Stimulated activated CD4-positive, alpha-beta T cell treated with anti-CD3 and anti-CD28 coated beads, Interleukin-15, amount 100 ng/mL, for 24 hours (primary cell): ENCODE results near the gene TRIP4.

Experiments used
- DNase-seq: peaks from one replicate; pipeline ENCODE4 v3.0.0-alpha.2; 2020

The TRIP4 gene

DNA sequence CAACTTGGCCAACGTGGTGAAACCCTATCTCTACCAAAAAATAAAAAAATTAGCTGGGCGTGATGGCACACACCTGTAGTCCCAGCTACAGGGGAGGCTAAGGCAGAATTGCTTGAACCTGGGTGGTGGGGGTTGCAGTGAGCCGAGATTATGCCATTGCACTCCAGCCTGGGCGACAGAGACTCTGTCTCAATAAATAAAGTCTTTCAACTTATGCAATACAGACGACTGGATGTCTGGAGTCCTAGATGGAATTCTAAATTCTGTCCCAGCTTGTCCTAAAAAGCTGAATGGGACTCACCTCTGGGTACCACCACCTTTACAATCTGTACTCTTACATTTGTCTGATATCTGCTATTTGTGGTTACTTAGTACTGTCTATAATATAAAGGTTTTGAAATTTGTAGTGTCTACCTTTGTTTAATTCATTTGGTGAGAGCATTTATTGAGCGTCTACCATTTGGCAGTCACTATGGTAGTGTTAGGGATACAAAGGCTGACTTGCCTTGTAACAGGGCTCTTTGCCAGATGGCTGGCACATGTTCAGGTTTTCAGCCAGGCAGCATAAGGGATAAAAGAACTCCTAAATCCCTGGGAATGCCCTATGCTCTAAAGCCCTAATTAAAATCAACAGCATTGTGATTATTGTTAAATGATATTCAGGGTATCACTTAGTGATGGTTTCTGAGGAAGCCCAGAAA lies 65.5 kb downstream of the TRIP4 start:
- DNase-seq = no peak

DNA sequence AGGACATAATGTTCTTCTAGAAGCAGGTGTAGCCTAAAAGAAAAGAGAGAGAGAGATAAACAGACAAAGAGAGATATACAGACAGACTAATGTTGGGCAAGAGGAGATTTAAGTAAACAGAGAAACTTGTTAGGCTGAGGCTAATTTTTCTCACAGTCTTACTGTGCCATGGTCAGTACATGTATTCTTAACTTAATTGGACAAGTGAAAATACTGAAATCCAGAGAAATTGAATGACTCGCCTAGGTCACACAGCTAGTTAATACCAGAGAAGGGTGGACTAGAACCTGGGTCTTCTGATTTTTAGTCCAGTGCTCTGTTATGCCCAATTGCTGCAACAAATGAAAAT lies 66.0 kb downstream of the TRIP4 start:
- DNase-seq = no peak

DNA sequence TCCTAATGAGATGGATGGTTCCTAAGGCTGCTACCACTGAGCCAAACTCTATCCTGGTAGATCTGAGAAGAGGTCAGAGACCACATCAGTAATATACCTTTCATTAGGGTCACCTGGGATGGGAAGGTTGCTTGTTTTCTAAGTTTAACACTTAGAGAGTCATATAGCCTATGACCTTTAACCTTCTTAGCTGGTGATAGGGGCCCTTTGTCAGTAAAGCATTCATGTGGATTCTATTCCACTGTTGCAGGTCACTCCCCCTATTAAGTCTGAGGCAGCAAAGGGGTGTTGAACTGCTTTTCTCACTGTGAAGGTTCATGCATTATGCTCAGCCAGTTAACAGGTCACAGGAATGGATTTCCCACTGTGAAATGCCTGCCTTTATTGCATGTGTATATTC lies 66.6 kb downstream of the TRIP4 start:
- no peak for DNase-seq

DNA sequence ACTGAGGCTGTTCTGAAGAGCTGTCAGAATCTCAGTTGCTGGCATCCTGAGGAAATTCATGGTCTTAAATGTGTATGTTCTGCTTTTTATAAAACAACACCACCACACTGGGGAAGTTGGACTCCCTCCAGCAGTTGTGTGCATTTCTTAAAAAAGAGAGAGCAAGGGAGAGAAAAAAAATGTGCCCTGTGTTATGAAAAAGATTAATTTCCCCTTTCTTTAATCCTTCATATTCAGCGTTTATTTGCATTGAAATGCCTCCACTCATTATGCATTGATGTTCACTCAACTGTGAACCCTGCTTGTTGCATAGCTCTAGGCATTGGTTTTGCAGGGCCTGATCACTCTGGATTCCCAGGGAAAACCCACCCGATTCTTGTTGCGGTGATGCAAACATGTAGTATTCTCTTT lies 68.3 kb downstream of the TRIP4 start:
- no peak for DNase-seq

DNA sequence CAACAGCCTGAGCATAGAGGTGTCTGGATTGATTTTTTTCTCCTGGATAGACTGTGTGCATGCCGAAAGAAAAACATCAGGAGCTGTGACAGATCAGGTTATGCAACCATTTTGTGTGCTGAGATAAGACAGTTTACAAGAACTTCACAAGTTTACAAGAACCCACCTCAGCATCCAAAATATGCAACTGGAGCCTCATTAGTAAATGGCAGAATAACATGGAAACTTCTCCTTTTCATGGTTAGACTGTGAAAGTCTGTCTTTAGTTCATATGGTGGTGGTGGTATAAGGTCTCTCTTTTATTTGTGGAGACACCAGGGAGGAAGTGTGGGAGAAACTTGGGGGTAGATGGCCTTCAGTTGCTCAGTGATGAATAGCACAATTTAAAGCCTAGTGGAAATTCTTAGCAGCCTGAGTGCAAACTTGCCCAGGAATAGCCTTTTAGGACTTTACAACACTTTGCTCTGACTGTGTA lies 69.0 kb downstream of the TRIP4 start:
- DNase-seq = no peak

DNA sequence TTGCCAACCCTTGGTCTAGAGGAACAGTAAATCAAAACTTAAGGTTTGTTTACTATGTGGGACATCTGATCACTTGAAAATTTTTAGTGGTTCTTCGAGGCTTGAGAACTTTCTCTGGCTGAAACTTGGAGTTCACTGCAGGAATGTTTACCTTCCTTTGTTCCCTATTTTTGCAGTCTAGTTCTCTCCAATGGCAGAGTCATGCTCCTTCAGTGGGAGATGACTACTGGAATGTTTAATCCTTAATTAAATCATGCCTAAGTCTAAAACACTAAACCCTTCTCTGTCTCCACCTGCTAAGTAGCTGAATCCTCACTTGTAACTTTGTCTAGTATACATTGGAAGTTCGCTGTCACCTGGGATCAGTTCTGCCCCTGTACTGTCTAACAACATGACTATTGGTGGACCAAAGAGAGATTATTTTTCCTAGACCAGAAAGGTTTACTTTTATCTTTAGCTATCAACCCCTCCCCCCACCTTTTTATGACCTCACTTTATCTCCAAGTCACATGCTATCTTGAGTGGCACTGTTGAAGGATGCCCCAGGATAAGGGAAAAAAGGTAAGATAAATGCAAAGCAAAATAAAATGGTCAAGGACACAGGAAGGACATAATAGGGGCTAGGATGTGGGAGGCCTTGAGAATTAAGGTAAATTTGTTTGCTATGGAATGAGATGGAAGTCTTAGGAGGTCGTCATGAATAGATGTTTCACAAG lies 71.6 kb downstream of the TRIP4 start:
- no peak for DNase-seq

DNA sequence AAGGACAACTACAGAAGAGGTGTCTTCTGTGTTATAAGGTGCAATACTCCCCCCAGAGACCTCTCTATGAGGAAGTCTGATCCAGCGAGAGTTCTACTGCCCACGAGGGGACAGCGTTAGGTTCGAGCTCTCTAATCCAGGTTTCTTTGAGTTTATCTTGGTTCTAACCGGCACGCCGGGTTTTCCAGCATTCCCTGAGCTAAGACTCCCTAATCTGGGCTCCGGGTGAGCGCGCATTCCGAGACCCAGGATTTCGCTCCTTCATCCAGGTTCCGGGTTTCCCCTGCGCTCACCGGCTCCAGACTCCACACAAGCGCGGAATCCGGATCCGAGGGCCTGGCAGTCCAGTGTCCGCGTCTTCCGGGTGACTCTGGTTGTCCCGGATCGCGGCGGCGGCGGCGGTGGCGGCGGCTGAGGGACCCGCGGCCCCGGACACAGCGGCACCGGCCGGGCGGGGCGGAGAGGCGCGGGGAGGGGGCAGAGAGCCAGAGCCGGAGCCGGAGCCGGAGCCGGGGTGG lies 72.6 kb downstream of the TRIP4 start, which contains the start of gene ZNF609:
Gene ZNF609 (plus strand): TSS at position 373 of the 518 bp plus-strand sequence. CDS start 38,842 bp downstream, outside the sequence.
- DNase-seq = peak; percentile 93

DNA sequence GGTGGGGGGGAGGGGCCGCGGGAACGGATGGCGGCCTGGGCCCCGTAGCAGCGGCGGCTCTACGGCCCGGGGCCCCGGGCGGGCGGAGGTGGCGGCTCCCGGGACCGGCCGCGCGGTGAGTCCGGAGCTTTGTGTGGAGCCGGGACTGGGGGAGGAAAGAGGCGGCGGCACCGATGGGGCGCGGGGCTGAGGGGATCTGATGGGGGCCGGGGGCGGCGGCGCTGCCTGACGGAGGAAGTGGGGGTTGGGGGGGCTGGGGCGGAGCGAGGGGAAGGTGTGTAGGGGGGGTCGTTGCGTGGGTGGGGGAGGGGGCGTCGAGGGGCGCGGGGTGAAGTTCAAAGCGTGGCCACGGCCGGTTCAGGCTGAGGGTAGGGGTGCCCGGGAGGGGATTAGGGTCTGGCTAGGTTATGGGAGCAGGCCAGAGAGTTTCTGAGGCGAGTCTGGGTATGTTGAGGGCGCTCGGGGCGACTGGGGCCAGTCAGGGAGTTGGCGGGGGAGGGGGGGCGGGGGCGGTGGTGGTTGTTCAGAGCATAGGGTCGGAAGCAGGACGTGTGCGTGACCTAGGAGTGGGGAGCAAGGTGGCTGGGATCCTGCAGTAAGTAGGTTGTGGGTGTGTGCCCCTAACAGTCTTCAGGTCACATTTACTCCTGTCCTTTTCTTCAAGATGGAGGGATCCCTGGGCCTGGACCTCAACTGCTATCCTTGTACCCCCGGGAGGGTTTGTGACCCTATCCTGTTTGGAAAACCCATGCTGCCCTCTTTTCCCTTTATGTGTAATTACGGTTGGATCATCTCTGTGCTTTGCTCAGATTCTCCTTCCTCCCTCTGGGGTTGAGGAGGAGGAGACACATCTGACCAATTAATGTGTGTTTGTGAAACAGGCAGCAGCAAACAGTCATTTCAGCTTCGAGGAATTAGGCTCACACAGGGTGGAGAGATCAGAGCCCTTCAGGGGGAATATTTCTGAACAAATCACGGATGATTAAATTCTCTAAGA lies 73.4 kb downstream of the TRIP4 start:
- DNase-seq = peak; percentile 48

DNA sequence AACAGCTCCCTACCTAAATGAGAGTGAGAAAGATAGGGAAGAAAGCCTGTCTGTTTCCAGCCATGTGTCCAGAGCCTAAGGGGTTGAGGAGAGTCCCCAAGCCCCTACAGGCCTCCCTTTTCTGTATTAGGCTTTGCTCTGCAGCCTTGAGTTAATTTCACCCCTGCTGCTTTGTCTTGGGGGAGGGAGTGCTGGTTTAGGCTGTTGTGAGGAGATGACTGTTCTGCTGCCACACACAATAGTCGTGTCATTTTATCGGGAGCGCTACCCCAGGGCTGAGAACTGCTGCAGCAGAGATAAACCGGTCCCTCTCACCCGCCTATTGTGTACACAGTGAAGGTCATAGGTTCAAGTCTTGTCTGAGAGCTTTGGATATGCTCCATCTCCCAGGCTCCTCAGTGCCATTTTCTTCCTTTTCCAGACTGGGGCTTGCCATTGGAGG lies 74.1 kb downstream of the TRIP4 start:
- DNase-seq = peak; percentile 39

DNA sequence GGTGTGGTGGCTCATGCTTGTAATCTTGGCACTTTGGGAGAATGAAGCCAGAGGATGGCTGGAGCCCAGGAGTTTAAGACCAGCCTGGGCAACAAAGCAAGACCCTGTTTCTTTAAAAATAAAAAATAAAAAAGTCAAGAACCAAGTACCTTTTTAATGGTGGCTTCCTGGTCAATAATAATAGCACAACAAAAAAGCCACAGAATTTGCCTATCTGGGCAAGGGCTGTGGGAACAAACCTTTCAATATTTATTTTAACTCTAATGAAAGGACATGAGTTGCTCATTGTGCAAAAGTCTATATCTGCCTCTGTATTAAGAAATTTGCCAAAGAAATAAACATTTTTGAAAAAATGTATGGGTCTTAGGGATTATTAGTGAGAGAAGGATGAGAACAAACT lies 74.9 kb downstream of the TRIP4 start:
- no peak for DNase-seq

DNA sequence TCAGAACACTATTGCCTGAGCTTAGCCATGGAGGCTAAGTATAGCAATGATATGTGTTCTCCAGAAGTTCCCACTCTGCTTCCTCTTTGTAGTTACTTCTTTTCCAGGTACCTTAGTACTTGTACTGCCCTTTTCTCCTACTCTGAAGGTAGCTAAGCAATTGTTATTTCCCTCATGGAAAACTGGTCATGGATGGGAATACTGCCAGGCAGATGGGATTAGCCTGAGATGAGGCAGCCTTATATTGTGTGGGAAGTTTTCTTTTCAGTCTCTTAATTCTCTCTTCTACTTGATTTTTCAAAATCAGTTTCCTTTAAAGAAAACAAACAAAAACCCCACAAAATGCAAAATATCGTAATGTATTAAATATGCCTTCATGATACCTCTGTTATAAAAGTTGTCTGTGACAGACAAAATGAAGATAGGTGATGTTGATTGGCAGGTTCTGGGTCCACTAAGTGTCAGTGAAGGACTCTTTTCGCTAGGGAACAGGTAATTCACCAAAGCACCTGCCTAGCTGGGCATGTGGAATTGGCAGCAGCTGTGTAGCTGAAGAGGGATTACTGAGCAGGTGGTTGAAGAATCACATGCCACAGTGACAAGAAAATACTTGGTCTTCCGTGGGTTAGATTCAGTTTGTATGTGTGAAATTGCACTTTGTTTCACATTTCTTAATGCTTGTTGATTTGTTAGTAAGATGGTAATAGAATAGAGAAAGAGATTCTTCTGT lies 76.8 kb downstream of the TRIP4 start:
- DNase-seq = no peak

DNA sequence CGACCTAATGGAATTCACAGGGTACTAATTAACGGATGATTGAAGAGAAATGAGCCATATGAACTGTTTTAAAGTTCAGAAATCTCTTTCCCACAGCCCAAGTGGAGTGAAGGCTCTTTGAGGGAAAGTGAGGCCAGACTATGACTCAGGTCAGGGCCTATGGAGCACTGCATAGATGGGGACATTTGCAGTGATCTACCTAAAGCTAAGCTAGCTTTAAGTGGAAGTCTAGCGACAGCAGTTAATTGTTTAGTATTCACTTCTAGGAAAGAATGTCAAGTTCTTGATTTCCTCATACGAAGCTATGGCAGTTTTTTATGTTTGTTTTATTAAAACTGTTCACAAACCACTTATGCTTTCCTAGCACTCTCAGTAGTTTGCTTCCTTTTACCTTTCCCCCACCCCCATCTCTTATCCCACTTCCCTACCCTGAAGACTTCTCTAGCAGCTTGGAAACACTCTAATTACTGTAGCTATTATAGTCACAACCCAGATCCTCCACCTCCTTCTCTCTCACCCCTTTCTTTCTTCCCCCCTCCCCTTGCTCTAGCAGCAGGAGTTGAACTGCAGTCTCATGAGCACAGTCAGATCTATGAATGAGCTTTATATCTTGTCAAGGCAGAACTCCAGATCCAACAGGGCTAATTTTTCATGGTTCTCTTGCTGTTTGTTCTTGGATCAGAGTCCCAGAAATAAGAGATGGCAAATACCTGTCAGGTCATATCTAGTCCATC lies 78.9 kb downstream of the TRIP4 start:
- no peak for DNase-seq

DNA sequence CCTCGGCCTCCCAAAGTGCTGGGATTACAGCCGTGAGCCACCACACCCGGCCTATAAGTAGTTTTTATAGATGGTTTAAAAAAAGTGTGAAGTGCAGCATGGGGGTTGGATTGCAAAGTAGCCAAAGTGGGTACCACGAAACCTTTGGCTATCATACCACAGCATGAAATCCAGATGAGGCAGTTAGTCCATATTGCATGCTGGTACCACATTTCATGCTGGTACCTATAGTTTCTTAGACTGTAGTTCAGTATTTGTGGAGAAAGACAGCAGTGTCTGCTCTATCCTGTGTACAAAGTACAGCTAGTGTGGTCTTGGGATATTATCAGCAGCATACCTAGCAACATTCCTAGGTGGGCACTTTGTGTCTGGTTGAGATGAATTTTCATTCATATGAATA lies 84.5 kb downstream of the TRIP4 start:
- DNase-seq = no peak

DNA sequence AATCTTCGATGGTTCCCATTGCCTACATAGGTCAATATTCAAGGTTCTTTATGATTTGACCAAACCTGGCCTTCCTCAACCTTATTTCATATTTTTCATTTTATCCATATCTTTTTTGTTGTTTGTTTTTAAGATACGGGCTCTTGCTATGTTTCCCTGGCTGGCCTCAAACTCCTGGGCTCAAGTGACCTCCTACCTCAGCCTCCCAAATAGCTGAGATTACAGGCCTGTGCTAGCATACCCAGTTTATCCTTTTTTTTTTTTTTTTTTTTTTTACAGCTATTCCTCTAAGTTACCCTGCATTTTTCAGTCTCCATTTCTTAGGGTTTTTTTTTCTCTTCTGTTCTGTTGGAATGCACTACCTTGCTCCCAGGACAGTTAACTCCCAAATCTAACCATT lies 87.2 kb downstream of the TRIP4 start:
- no peak for DNase-seq

DNA sequence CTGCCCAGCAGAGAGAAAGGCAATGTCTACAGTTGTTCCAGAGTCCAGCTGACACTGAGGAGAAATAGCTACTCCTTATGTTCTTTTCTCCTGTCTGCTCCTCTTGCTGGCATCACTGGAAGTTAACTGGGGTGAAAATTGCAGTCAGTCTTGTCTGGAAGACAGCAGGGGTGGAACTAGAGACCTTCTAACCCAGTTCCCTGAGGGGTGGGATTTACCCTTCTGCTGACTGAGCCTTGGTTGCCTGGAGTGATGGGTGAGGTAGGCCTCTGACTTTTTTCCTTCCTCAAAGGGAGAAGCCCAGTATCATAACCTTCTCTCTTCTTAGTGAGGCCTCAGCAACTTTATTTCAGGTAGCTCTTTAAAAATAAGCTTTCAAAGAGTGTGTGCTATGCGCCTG lies 88.9 kb downstream of the TRIP4 start:
- no peak for DNase-seq

DNA sequence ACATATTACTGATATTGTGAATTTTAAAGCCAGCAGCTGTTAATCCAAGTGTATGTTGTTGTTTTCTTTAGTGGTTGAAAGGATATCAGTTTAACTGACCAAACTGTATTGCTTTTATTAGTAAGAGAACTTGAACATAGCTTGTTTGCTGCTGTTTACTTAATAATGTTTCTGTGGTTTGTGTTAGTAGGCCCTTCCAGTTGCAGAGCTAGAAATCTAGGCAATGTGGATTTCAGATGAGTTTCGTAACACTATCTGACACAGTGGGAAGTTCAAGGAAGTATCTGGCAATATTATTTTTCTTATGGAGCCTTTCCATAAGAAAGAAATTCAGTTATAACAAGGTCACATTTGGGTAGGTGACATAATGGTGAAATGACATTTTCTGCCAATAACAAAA lies 91.2 kb downstream of the TRIP4 start:
- no peak for DNase-seq

DNA sequence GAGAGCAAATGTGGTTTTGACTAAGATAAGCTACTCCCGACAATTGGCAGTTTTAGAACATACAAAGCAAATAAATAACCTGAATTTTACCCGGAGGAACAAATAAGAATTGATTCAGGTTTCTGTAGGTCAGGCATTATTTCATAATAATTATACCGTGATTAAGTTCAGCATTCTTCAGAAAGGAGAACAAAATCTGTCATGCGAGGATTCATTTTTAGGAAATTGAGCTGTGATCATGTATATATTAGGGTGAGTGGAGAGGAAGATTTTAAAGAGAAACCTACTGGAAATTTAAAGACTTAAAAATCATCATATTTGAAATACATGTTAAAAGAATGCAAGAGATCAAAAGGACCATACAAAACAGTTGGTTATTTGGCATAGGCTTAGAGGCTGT lies 93.3 kb downstream of the TRIP4 start:
- DNase-seq = no peak

DNA sequence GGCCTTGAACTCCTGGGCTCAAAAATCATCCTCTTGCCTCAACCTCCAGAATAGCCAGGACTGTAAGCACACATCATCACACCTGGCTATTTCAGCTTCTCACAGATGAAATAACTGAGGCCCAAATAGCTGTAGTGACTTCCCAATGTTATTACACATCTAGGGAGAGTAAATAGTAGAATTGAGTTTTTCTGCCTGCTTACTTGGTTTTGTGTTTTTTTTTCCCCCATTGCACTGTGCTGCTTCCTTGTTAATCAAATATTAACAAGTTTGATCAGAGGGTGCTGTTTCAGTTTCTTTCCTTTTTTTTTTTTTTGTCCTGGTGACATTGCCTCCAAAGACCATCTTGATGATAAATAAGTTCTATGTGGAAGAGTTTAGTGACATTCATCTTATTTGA lies 96.1 kb downstream of the TRIP4 start:
- DNase-seq = no peak

DNA sequence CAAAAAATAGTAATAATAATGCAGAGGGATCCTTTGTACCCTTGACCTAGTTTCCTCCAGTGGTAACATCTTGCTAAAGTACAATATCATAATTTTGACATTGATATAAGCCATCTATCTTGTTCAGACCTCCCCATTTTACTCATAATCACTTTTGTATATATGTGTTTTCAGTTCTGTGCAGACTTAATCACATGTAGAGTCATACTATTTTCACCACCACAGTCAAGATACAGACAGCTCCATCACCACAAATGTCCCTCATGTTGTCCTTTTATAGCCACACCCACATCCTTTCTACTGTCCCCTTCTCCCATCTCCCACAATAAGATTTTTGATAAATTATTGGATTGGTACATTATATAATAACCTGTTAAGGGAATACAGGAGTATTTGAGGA lies 98.2 kb downstream of the TRIP4 start:
- no peak for DNase-seq

DNA sequence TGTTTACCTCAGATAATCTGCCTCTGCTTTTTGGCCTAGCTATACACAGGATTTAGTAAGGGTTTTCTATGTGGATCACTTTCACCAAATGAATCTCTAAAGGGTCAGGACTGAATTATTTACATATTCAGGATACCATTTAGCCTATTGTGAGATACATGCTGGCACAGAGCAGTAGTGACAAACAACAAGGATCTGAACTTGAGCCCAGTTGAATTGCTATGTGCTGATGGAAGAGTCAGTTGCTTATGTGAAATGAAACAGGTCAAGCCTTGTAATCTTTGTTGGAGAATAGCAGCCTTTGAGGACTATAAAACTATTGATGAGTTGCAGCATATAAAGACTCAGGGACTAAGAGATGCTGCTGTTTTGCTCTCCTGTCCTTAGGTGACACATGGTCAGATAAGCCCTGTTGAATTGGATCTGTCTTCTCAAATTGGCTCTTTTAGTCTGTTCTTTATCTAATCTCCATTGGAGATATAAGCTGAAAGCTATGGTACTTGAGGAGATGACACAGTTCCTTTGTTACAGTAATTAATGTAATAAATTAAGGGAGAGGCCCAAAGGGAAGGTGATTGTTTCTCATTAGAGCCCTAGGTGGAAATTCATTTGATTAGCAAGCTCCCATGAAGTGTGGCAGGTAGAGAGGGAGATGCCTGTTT lies 103.1 kb downstream of the TRIP4 start:
- no peak for DNase-seq

DNA sequence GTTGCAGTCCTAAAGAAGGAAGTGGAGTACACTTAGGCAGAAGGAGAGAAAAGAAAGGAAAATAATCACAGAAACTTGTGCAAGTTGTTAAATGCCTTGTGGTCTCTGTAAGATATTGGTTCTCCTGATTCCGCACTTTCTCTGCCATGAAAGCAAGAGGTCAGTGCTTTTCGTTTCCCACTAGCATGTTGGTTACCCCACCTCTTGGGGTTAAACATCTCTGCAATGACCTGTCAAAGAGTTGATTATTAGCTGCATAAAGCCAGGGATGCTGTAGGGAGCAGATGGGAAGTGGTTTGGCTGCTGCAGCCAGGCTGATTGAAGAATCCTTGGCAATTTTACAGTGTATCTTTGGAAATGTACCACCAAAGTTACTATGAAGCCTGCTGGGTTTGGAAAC lies 106.0 kb downstream of the TRIP4 start:
- no peak for DNase-seq
